Peyer's patch (tissue), 4 donors: Measurements from ENCODE around the gene BRD3OS. TPM values are rescaled to one million over a fixed set of nuclear protein-coding genes. Genes with fewer than 3 reads are reported as not detected.

ENCODE experiments used
- DNase-seq, 3 donors: peaks; one replicate each; pipeline ENCODE4 v3.0.0-alpha.2; 2017 to 2019
- H3K27ac ChIP-seq, 4 donors: fragments of 200-600 bp; sonication (generic); one replicate each; pipeline ENCODE4 v1.5.1; 2016 to 2019
- H3K27me3 ChIP-seq, 2 donors: fragments of 200-600 bp; sonication (generic); one replicate each; pipeline ENCODE4 v1.5.1; 2019
- H3K36me3 ChIP-seq, 3 donors: fragments of 200-600 bp; sonication (generic); one replicate each; pipeline ENCODE4 v1.5.1; 2016 to 2019
- H3K4me1 ChIP-seq, 4 donors: fragments of 200-600 bp; sonication (generic); one replicate each; pipeline ENCODE4 v1.5.1; 2016 to 2019
- H3K4me3 ChIP-seq, 4 donors: fragments of 200-600 bp; sonication (generic); 1 replicate in 3 of 4; 2 replicates in 1 of 4; pipeline ENCODE4 v1.5.1; 2016 to 2019; ENCODE audit warnings: mild to moderate bottlenecking in 1 of 4
- H3K9me3 ChIP-seq, 4 donors: fragments of 200-600 bp; sonication (generic); one replicate each; pipeline ENCODE4 v1.5.1; 2016 to 2019; ENCODE audit warnings: mild to moderate bottlenecking in 1 of 4
- CTCF ChIP-seq, 6 experiments: fragments of 450-650 bp in 4 of 6; fragments of 200-600 bp in 2 of 6; sonication (generic) in 1 of 6; IDR thresholded peaks; one replicate each; pipeline ENCODE4 v1.5.1; 2017 to 2019; ENCODE audit warnings: antibody characterized with exemption in 6 of 6, mild to moderate bottlenecking in 3 of 6, moderate library complexity in 1 of 6
- POLR2A ChIP-seq, 2 donors: fragments of 450-650 bp; IDR thresholded peaks; one replicate each; pipeline ENCODE4 v1.5.1; 2017; ENCODE audit warnings: antibody characterized with exemption in 2 of 2, mild to moderate bottlenecking in 2 of 2, moderate library complexity in 2 of 2
- total RNA-seq, 4 donors: library from RNA; depleted of rRNA; stranded (reverse); fragments of >200 nt; gene quantifications; one replicate each; pipeline ENCODE4 v1.1.0, GENCODE V29; 2016

BRD3OS gene
- total RNA-seq, 4 donors from 2014 or later = 1.4 to 11.6 (median 2.3) TPM

GRCh38 chr9:134026981-134027380 lies 1.7 kb downstream of the BRD3OS start:
- no peak for DNase-seq
- no peaks in the 10 kb centered on the region for H3K27me3 ChIP-seq
- H3K9me3 ChIP-seq = no peaks in the 10 kb centered on the region
- no peak overlapping the region for H3K4me3 ChIP-seq
- TF ChIP-seq CTCF (IDR thresholded peaks at IDR 0.05) (no peak), POLR2A (IDR thresholded peaks at IDR 0.05) (no peak)
- peaks cover 0 to 20% (median 0%) of the 10 kb centered on the region in 3 donors for H3K36me3 ChIP-seq
- peaks cover 0 to 11% (median 8%) of the 10 kb centered on the region in 4 donors for H3K4me1 ChIP-seq
- H3K27ac ChIP-seq = no peak overlapping the region

DNA sequence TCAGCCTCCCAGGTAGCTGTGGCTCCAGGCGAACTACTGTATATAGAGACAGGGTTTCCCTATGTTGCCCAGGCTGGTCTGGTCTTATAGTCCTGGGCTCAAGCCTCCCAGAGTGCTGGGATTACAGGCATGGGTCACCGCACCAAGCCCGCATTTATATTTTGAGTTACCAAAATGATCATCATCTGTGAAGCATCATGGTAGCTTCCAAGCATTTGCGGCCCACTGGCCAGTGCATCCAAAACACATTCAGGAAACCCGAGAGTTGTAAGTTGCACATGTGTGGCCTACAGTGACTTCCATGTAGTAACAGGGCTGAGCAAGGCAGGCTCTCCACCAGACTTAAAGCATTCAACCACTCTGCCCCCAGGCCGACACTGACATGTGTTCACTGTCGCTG lies 2.3 kb downstream of the BRD3OS start:
- H3K27ac ChIP-seq = no peak overlapping the region
- H3K36me3 ChIP-seq = peaks cover 0 to 26% (median 0%) of the 10 kb centered on the region in 3 donors

DNA sequence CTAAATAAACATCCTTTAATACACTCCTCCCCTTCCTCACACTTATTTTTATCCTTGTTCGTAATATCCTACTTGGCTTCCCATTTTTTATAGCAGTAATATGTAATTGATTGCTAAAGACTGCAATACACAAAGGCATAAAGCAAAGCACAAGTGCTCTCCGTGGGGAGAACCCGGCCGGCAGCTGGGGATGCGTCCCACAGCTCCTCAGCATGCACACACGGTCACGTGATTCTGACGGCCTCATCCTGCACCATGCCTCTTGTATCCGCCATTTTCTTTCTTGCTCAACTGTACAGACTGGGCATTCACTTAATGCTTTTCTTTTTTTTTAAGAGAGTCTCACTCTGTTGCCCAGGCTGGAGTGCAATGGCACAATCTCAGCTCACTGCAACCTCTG lies 2.8 kb downstream of the BRD3OS start:
- no peaks in the 10 kb centered on the region for H3K27me3 ChIP-seq
- H3K4me1 ChIP-seq = peaks cover 0 to 11% (median 8%) of the 10 kb centered on the region in 4 donors
- no peak overlapping the region for H3K27ac ChIP-seq
- no peak overlapping the region for H3K4me3 ChIP-seq
- no peaks in the 10 kb centered on the region for H3K9me3 ChIP-seq
- no peak for TF ChIP-seq POLR2A (IDR thresholded peaks at IDR 0.05)
- TF ChIP-seq CTCF (IDR thresholded peaks at IDR 0.05) = no peak
- DNase-seq = no peak
- peaks cover 0 to 31% (median 0%) of the 10 kb centered on the region in 3 donors for H3K36me3 ChIP-seq

More for the DNA sequence above, 2.3 kb downstream of the BRD3OS start:
- TF ChIP-seq POLR2A (IDR thresholded peaks at IDR 0.05) (no peak), CTCF (IDR thresholded peaks at IDR 0.05) (no peak)
- Histone ChIP-seq H3K4me1 (peaks cover 0 to 11% (median 8%) of the 10 kb centered on the region in 4 donors), H3K9me3 (no peaks in the 10 kb centered on the region), H3K27me3 (no peaks in the 10 kb centered on the region), H3K4me3 (no peak overlapping the region)
- DNase-seq = no peak

DNA sequence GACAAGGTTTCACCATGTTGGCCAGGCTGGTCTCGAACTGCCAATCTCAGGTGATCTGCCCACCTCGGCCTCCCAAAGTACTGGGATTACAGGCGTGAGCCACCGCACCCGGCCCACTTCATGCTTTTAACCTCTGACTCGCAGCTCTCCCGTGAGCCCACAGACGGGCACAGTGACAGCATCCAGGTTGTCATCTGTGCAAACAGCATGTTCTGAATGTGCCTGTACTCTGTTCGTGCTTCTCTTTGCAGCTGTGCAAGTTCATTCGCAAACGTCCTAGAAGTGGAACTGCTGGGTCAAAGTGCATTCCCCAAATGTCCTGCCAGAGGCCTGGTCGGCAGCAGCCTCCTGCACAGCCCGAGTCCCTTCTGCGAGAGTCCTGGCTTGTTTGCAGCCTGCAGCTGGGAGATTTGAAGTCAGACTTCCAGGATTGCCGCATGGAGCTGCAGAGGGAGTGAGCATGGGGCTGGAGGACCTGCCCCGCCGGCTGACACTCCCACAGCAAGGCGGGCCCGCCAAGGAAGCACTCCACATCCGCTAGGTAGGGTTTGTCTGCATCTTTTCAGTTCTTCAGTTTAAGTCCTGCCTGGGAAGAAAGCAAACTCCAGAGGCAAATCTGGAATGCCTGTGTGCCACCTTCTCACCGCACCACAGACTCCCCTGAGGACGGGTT lies 3.4 kb downstream of the BRD3OS start:
- TF ChIP-seq CTCF (IDR thresholded peaks at IDR 0.05) (no peak), POLR2A (IDR thresholded peaks at IDR 0.05) (no peak)
- no peaks in the 10 kb centered on the region for H3K9me3 ChIP-seq
- H3K4me1 ChIP-seq = peaks cover 0 to 11% (median 8%) of the 10 kb centered on the region in 4 donors

GRCh38 chr9:134029248-134030226 lies 4.3 kb downstream of the BRD3OS start:
- peaks cover 0 to 46% (median 0%) of the 10 kb centered on the region in 3 donors for H3K36me3 ChIP-seq

More for the DNA sequence above, 3.4 kb downstream of the BRD3OS start:
- Histone ChIP-seq H3K27me3 (no peaks in the 10 kb centered on the region), H3K27ac (no peak overlapping the region), H3K4me3 (no peak overlapping the region), H3K36me3 (peaks cover 0 to 38% (median 0%) of the 10 kb centered on the region in 3 donors)
- DNase-seq = no peak

More at GRCh38 chr9:134029248-134030226, 4.3 kb downstream of the BRD3OS start:
- TF ChIP-seq CTCF (IDR thresholded peaks at IDR 0.05) (no peak), POLR2A (IDR thresholded peaks at IDR 0.05) (no peak)
- Histone ChIP-seq H3K4me1 (peaks cover 0 to 11% (median 8%) of the 10 kb centered on the region in 4 donors), H3K27me3 (no peaks in the 10 kb centered on the region), H3K27ac (no peak overlapping the region), H3K4me3 (no peak overlapping the region), H3K9me3 (no peaks in the 10 kb centered on the region)
- no peak for DNase-seq
